Sigmoid colon (tissue), 7 donors: ENCODE results near the gene ADAMTS2. TPM values are rescaled to one million over a fixed set of nuclear protein-coding genes. Genes with fewer than 3 reads are reported as not detected.

Experiments
- DNase-seq: peaks from one replicate; pipeline ENCODE4 v3.0.0-alpha.2; 2019
- H3K27ac ChIP-seq, 4 donors: fragments of 200-600 bp; sonication (generic); one replicate each; pipeline ENCODE4 v1.5.1; 2016 to 2019; ENCODE audit warnings: mild to moderate bottlenecking in 1 of 4
- H3K27me3 ChIP-seq, 3 donors: fragments of 200-600 bp; sonication (generic); one replicate each; pipeline ENCODE4 v1.5.1; 2019; ENCODE audit warnings: mild to moderate bottlenecking in 1 of 3
- H3K36me3 ChIP-seq, 4 donors: fragments of 200-600 bp; sonication (generic); one replicate each; pipeline ENCODE4 v1.5.1; 2016 to 2019
- H3K4me1 ChIP-seq, 4 donors: fragments of 200-600 bp; sonication (generic); one replicate each; pipeline ENCODE4 v1.5.1; 2017 to 2019
- H3K4me3 ChIP-seq, 4 donors: fragments of 200-600 bp; sonication (generic); one replicate each; pipeline ENCODE4 v1.5.1; 2017 to 2019; ENCODE audit warnings: mild to moderate bottlenecking in 2 of 4, moderate library complexity in 1 of 4
- H3K9me3 ChIP-seq, 4 donors: fragments of 200-600 bp in 3 of 4; sonication (generic) in 3 of 4; one replicate each; pipeline versions ENCODE4 v1.5.1 to v1.6.1; 2013 to 2019
- EP300 ChIP-seq, 4 donors: sonication (generic); formaldehyde crosslinking; IDR thresholded peaks; one replicate each; pipeline ENCODE4 v1.6.1; 2017; ENCODE audit warnings: antibody characterized with exemption in 4 of 4
- POLR2A ChIP-seq, 2 donors: fragments of 450-650 bp; IDR thresholded peaks; one replicate each; pipeline ENCODE4 v1.6.1; 2016; ENCODE audit warnings: antibody characterized with exemption in 2 of 2, mild to moderate bottlenecking in 2 of 2, moderate library complexity in 2 of 2
- POLR2AphosphoS5 ChIP-seq, 4 donors: sonication (generic); formaldehyde crosslinking; IDR thresholded peaks; one replicate each; pipeline ENCODE4 v1.6.1; 2017; ENCODE audit warnings: antibody characterized with exemption in 4 of 4
- WGBS, 2 donors: extraction: QIAGEN DNeasy Blood & Tissue Kit; methylation state at CpG; one replicate each; pipeline ENCODE4 v1.1.7; 2013; 5-methylcytosine and 5-hydroxymethylcytosine counted together
- intact Hi-C: fragments of 100-400 bp; cut with DNase I; formaldehyde crosslinking; loops from one replicate; pipeline ENCODE4 v1.15.1; 2023
- polyA plus RNA-seq, 3 donors: library from polyadenylated mRNA; stranded (reverse); fragments of 200-250 nt; gene quantifications; one replicate each; pipeline ENCODE4 v1.2.3, GENCODE V29; 2013
- total RNA-seq, 4 donors: library from RNA; depleted of rRNA; stranded (reverse); fragments of >200 nt; gene quantifications; one replicate each; pipeline ENCODE4 v1.1.0, GENCODE V29; 2016
- TF ChIP-seq, protein P1 (sequence below), 4 experiments: fragments of 450-650 bp in 3 of 4; fragments of 200-600 bp in 1 of 4; IDR thresholded peaks; one replicate each; pipeline ENCODE4 v1.5.1; 2016 to 2019; ENCODE audit warnings: antibody characterized with exemption in 4 of 4, mild to moderate bottlenecking in 3 of 4, moderate library complexity in 2 of 4
- donor health status: healthy with polysubstance abuse.
- donor health status: Bipolar disorder and iron deficiency.
- donor health status: healthy.

Gene ADAMTS2
- total and polyA plus RNA-seq, 7 donors: 0.69 to 33.2 (median 9.2) TPM

DNA sequence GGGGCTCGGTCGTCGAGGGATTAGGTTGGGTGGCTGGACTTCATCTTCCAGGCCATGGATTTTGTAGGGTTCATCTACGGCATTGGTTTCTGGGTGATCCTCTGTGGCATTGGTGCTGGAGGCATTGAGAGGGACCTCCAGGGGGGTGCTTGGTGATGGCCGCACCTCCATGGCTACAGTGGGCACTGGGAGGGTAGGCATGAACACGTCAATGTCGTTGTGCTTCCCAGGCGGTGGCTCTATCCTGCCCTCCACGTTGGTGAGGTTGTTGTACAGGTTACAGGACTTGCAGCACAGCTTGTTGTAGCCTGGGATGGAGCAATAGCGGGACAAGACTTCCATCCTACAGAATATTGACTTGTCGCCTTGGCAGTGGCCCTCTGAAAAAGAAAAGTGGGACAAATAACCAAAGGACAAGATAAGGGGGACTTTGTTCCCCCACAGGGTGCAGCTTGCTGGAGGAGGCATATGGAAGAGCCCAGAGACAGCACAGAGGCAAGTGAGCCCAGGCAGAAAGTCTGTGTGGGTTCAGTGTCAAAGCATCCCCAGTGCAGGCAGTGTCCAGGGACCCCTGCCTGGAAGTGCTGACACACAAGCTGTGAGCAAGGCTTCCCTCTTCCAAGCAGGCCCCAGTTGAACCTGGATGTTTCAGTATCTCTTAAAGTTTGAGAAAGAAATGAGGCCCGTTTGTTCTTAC lies 231.2 kb downstream of the ADAMTS2 start:
- no peak overlapping the region for H3K27ac ChIP-seq
- H3K36me3 ChIP-seq: peaks cover 0 to 13% (median 7%) of the 10 kb centered on the region in 4 donors
- peak; percentile 19 for DNase-seq
- H3K4me1 ChIP-seq: no peaks in the 10 kb centered on the region
- H3K27me3 ChIP-seq: no peaks in the 10 kb centered on the region
- intact Hi-C loops: no loop called here
- H3K4me3 ChIP-seq: no peak overlapping the region
- WGBS, 2 donors: 86 to 90% methylated on average over 12 of the region's 12 CpGs
- no peak for TF ChIP-seq POLR2AphosphoS5 (IDR thresholded peaks at IDR 0.05)
- no peak for TF ChIP-seq EP300 (IDR thresholded peaks at IDR 0.05)
- TF ChIP-seq, protein P1, sequence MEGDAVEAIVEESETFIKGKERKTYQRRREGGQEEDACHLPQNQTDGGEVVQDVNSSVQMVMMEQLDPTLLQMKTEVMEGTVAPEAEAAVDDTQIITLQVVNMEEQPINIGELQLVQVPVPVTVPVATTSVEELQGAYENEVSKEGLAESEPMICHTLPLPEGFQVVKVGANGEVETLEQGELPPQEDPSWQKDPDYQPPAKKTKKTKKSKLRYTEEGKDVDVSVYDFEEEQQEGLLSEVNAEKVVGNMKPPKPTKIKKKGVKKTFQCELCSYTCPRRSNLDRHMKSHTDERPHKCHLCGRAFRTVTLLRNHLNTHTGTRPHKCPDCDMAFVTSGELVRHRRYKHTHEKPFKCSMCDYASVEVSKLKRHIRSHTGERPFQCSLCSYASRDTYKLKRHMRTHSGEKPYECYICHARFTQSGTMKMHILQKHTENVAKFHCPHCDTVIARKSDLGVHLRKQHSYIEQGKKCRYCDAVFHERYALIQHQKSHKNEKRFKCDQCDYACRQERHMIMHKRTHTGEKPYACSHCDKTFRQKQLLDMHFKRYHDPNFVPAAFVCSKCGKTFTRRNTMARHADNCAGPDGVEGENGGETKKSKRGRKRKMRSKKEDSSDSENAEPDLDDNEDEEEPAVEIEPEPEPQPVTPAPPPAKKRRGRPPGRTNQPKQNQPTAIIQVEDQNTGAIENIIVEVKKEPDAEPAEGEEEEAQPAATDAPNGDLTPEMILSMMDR (IDR thresholded peaks at IDR 0.05): no peak
- TF ChIP-seq POLR2A (IDR thresholded peaks at IDR 0.05): no peak
- H3K9me3 ChIP-seq: peaks cover 7 to 36% (median 13%) of the 10 kb centered on the region in 4 donors

DNA sequence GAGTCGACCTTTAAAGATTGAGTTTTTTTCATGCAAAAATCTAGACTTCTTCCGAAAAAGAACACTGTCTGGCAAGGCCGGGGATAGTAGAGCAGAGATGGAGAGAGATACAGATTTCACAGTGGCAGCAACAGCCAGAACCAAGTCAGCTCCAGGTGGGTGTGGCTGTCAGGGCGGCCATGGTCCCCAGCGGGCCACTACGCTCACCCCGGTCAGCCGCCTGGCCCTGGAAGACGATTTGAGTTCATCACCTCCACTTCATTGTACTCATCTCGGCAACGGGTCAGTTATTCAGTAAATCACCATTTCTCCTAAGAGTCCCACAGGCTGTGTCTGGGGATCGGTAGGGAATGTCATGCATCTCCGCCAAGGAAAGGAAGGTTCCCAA lies 232.1 kb downstream of the ADAMTS2 start:
- Histone ChIP-seq H3K4me1 (no peaks in the 10 kb centered on the region), H3K36me3 (peaks cover 0 to 13% (median 7%) of the 10 kb centered on the region in 4 donors), H3K27ac (no peak overlapping the region), H3K27me3 (no peaks in the 10 kb centered on the region), H3K9me3 (peaks cover 7 to 36% (median 13%) of the 10 kb centered on the region in 4 donors), H3K4me3 (no peak overlapping the region)
- no peak for DNase-seq
- WGBS, 2 donors: 91 to 93% methylated on average over 13 of the region's 13 CpGs
- intact Hi-C loops: no loop called here
- TF ChIP-seq POLR2A (IDR thresholded peaks at IDR 0.05) (no peak), EP300 (IDR thresholded peaks at IDR 0.05) (no peak), POLR2AphosphoS5 (IDR thresholded peaks at IDR 0.05) (no peak)
- TF ChIP-seq, protein P1 (IDR thresholded peaks at IDR 0.05): no peak

DNA sequence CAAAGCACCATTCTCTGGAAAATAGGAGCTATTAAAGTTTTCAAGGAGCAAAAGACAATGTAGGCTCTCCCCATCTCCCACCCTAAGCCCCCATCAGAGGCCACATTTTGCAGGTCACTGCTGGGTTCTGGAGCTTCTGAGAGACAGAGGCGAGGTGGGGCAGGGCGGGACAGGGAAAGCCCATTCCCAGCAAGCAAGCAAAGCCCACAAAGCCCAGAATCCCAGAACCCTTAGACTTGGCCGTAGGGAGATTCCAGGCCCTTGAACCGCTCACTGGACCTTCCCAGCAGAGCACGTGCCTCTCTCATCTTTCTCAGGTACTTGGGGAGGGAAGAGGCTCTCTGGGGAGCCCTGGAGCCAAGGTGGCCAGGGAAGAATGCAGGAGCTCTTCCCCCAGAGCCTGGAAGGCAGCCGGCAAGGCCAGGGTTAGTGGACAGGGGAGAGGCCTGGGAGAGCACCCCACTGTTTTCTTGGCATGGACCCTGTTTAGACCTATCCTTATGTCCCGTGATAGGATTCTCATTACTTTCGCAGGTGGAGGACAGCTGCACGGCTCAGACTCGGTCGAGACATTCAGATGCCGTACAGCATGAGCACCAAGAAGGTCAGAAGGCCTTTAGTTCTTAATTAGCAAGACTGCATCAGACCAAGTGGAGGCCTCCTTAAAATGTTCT lies 232.7 kb downstream of the ADAMTS2 start:
- TF ChIP-seq POLR2AphosphoS5 (IDR thresholded peaks at IDR 0.05) (no peak), POLR2A (IDR thresholded peaks at IDR 0.05) (no peak), EP300 (IDR thresholded peaks at IDR 0.05) (no peak)
- TF ChIP-seq, protein P1 (IDR thresholded peaks at IDR 0.05): no peak
- 88 to 91% methylated on average over 12 of the region's 12 CpGs for WGBS, 2 donors
- H3K4me3 ChIP-seq: no peak overlapping the region
- intact Hi-C loops: no loop called here
- DNase-seq: no peak
- H3K4me1 ChIP-seq: no peaks in the 10 kb centered on the region
- H3K27me3 ChIP-seq: no peaks in the 10 kb centered on the region
- no peak overlapping the region for H3K27ac ChIP-seq
- H3K9me3 ChIP-seq: peaks cover 7 to 37% (median 15%) of the 10 kb centered on the region in 4 donors
- H3K36me3 ChIP-seq: peaks cover 0 to 13% (median 7%) of the 10 kb centered on the region in 4 donors

DNA sequence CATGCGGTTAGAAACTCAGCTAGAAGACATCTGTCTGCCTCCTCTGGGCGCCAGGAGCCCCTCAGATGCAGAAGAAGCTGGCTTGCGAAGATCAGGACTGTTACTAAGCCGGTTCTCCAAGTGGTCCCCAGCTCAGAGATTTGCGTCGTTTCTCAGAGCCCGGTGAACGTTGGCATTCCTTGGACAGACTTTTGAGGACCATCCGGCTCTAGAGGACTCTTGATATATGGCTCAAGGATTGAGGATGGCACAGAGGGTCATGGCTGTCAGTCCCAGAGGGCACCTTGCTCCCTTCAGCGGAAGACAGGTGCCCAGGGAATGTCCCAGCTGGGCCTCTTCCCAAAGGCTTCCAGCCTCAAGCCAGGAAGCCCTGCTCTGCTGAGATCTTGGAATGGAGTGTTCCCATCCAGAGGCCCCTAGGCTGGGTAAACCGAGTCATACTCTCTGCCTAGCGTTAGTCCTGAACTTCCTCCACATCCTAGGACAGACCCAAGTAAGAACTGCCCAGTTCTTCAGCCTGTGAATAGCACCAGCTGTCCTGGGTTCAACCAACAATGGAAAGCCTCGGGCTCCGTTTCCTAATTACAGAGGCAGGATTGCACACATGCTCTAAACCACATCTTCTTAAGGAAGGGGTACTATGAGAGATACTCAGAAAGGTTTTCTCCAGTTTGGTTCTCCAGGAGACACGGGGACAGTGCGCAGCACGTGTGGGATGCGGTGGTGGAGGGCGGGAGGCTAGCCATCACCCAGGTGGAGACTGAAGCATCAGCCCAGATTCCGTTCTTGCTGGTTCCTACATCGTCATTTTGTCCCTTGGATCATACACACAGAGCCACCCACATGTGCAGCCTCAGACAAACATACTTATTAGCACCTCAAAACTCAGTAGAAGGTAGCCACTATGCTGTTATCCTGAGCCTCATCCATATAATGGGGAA lies 233.7 kb downstream of the ADAMTS2 start:
- DNase-seq: no peak
- Histone ChIP-seq H3K4me1 (no peaks in the 10 kb centered on the region), H3K27me3 (no peaks in the 10 kb centered on the region), H3K4me3 (no peak overlapping the region), H3K9me3 (peaks cover 7 to 43% (median 17%) of the 10 kb centered on the region in 4 donors), H3K36me3 (peaks cover 0 to 13% (median 7%) of the 10 kb centered on the region in 4 donors), H3K27ac (no peak overlapping the region)
- TF ChIP-seq POLR2AphosphoS5 (IDR thresholded peaks at IDR 0.05) (no peak), POLR2A (IDR thresholded peaks at IDR 0.05) (no peak), EP300 (IDR thresholded peaks at IDR 0.05) (no peak)
- TF ChIP-seq, protein P1 (IDR thresholded peaks at IDR 0.05): no peak
- intact Hi-C loops: no loop called here
- WGBS, 2 donors: 83 to 87% methylated on average over 21 of the region's 21 CpGs
